GM19035 (cell line): ENCODE results near the gene DOCK10.

ENCODE experiments used
- ATAC-seq: cut with Tn5 transposase; IDR thresholded peaks from one replicate; pipeline ENCODE4 v1.9.1; 2021; ENCODE audit not compliant: unreplicated experiment

DOCK10 gene

GRCh38 chr2:225041207-225041850 is 939 bp downstream of the DOCK10 start:
- peak; percentile 63 for ATAC-seq

DNA sequence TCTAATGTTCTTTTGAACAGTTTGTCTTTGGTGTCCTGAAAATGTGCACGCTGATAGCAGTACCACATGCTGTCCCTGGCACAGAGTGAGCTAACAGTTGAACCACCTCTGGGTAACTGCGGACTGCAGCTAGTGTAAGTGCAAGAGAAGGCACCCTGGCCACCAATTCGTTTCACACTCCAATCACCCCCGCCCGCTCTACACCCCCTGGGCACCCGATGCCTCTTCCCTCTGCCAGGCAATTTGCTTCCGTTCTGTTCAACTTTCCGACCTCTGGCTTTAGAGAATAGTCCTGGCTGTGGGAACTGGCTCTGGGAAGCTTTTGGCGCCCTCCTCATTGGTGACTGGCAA is 1.4 kb downstream of the DOCK10 start:
- ATAC-seq: peak; percentile 15

DNA sequence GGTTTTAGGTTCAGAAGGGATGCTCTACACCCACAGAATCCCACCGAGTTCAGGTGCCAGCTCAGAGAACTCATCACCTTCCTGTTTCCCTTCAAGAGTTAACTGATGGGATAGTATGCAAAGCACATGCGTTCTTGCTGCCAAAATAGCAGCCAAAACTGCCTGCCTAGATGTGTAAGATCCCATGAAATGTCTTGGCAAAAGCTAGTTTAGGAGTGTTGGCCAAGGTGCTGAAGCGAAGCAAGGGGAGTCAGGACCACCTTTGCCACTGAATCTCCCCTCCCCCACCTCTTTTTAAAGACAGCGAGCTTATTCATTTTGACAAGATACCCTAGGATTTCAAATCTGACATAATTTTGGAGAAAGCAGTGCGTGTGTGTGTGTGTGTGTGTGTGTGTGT is 2.1 kb downstream of the DOCK10 start:
- ATAC-seq: no peak

- ATAC-seq: no peak
These were observed 4.1 kb downstream of the DOCK10 start for GRCh38 chr2:225038231-225038523.

- no peak for ATAC-seq
These were observed 4.6 kb downstream of the DOCK10 start for GRCh38 chr2:225037415-225038230.

- ATAC-seq: no peak
These were observed 5.8 kb downstream of the DOCK10 start for GRCh38 chr2:225036431-225036830.

GRCh38 chr2:225033440-225034318 is 8.6 kb downstream of the DOCK10 start:
- no peak for ATAC-seq

DNA sequence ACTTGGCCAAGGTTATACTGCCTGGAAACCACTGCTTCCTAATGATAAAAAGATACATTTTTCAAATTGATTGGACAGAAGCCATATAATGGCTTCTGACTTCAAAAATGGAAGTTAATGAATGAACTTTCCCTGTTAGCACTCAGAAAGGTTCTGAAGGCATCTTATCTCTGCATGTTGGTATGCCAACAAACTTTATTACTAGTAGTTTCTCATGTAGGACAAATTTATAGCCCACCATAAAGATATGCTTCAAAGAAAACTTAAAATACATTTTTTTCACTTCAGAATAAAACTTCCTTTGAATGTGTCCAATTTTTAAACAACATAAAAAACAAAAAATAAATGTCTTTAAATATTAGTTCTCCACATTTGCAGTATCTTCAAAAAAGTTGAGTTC is 10.0 kb downstream of the DOCK10 start:
- ATAC-seq: no peak

- no peak for ATAC-seq
These were observed 10.7 kb downstream of the DOCK10 start for GRCh38 chr2:225031599-225031998.

DNA sequence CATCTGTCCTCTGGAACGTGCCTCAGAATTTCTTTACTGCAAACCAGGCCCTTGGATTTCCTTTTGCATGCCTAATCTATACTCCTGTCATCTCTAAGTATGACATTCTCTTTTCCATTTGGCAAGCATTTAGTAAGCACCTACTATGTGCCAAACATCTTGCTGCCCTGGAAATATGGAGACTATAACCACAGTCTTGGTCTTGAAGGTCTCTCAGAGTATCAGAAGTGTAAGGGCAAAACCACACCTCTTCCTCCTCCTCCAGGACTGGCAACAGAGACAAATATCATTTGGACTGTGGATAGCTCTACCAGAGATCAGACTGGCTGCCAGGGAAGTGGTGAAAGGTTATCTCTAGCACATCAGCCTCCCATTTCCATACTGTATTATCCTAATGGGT is 11.4 kb downstream of the DOCK10 start:
- ATAC-seq: no peak

GRCh38 chr2:225030203-225030602 is 12.1 kb downstream of the DOCK10 start:
- no peak for ATAC-seq

DNA sequence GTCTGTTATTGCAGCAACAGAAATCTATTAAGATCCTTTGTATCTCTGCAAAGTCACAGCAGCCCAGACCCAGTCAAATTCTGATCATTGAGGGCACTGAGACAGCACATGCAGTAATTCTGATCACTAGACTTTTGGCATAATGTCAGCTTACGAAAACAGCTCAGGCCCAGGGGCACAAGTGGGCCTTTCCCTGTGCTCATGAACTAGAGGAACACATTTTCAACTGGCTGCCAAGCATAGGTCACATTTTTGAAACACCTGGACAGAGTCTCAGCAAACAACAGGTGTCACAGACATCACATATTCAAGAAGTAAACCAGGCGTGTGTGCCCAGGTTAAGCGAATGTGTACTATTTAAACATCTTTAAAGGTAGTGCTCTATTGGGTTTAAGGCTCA is 13.7 kb downstream of the DOCK10 start:
- ATAC-seq: no peak

GRCh38 chr2:225027061-225027762 is 15.1 kb downstream of the DOCK10 start:
- no peak for ATAC-seq

- no peak for ATAC-seq
These were observed 16.2 kb downstream of the DOCK10 start for GRCh38 chr2:225025917-225026571.

- ATAC-seq: no peak
These were observed 20.1 kb downstream of the DOCK10 start for GRCh38 chr2:225022188-225022587.

DNA sequence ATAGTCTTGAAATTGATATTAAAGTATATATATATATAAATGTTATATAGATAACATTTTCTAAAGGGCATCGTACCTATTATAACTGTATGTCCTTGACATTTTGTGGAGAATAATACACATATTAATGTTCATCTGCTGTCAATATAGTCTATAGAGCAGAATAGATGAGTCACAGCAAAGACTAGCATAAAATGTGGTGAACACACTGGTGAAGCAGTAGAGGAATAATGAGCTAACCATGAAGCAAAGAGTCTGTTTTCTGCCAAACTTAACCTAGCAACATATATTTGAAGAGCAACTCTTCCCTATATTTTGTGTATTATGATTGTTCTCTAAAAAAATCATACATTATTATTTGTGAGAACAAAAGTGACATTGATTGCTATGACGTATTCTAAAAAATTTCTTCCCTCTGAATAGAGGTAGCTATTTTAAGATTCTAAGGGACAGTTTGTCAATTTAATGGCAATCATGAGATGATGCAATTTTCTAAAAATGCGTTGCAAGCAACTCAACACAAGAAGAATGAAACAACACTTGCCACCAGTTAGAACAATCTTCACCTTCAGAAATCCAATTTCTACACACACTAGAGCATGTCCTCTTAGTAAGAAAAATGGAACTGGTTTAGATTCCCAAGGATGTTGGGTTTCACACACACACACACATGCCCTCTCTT is 22.0 kb downstream of the DOCK10 start:
- no peak for ATAC-seq

DNA sequence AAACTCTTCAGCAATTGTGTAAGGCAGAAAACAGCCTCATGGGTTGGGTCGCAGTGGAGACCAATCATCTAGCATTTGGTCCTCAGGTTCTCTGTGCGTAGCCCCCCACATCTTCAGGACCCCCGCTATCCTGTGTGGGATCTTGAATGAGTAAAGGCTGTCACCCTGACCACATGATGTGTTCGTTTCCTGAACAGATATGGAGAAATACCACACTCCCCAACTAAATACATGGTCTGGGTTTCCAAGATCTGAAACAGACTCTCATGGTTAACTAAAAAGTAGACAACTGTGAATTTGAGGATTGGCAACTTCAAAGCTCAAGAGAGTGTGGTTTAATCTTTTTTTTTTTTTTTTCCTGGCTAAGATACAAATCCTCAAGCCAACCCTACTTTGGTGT is 23.2 kb downstream of the DOCK10 start:
- no peak for ATAC-seq

- no peak for ATAC-seq
These were observed 24.6 kb downstream of the DOCK10 start for GRCh38 chr2:225017713-225018112.

DNA sequence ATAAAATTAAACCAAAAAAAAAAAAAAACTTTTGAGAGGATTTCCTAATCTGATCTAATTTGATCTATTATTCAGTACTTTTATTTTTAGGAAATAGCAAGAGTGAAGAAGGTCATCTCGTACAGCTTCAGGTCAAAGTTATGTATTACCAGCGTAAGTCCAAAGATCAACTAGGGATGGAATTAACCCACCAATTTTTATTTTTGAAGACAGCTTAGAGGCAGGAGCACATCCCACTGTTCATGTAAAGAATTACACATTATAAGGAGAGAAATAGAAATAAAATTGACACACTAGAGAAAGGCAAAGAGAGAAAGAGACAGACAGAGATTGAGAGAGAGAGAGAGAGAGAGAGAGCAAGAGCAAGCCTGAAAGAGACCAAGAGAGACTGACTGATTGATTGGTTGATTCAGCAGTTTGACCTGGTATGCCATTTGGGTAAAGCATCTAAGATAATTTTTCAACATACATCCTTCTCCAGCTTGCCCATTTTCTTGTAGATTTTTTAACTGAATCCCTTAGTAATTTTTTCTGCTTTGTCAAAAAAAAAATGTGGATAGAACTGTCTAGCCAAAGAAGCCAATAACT is 25.1 kb downstream of the DOCK10 start:
- ATAC-seq: no peak
